T-cell (primary cell): ENCODE results near the gene C10orf53. TPM values are rescaled to one million over a fixed set of nuclear protein-coding genes. Genes with fewer than 3 reads are reported as not detected.

Experiments used
- ATAC-seq, 4 experiments: fragments of 200-7000 bp in 3 of 4; fragments of 150-1000 bp in 1 of 4; cut with Tn5 transposase; replicated peaks in 1 of 4; 1 replicate in 3 of 4; 2 replicates in 1 of 4; pipeline ENCODE4 v1.10.0; 2021; ENCODE audit warnings: moderate library complexity in 3 of 4, mild to moderate bottlenecking in 2 of 4, moderate number of reproducible peaks in 1 of 4
- CTCF ChIA-PET, 2 donors: fragments of 300-600 bp; sonication (Branson Sonifier 250); formaldehyde crosslinking; loops; one replicate each; lab custom pipeline; 2022; ENCODE audit warnings: antibody characterized with exemption in 2 of 2; lab: Charles Lee
- POLR2A ChIA-PET, 2 donors: fragments of 300-600 bp; sonication (Branson Sonifier 250); formaldehyde crosslinking; loops; one replicate each; lab custom pipeline; 2022; ENCODE audit warnings: antibody characterized with exemption in 2 of 2; lab: Charles Lee
- DNase-seq, 35 experiments: peaks; one replicate each; pipeline versions ENCODE4 v3.0.0 to v3.0.0-alpha.2; 2013 to 2023
- H3K27ac ChIP-seq: one replicate; pipeline ENCODE4 v1.5.1; 2013; ENCODE audit warnings: low read length
- H3K27me3 ChIP-seq, 2 experiments: replicated peaks in 1 of 2; 1 replicate in 1 of 2; 2 replicates in 1 of 2; pipeline versions ENCODE4 v1.6.1 to v1.7.0; 2013; ENCODE audit warnings: low read length in 1 of 2, mixed read lengths in 1 of 2; ENCODE audit not compliant: control insufficient read depth in 2 of 2, insufficient read depth in 2 of 2; ENCODE audit errors: extremely low read depth in 1 of 2
- H3K36me3 ChIP-seq, 2 donors: 1 replicate in 1 of 2; 2 replicates in 1 of 2; pipeline versions ENCODE4 v1.6.1 to v1.7.0; 2013; ENCODE audit warnings: low read length in 1 of 2; ENCODE audit not compliant: control insufficient read depth in 2 of 2, insufficient read depth in 1 of 2; ENCODE audit errors: extremely low read depth in 1 of 2
- H3K4me1 ChIP-seq, 2 experiments: 1 replicate in 1 of 2; 2 replicates in 1 of 2; pipeline versions ENCODE4 v1.6.1 to v1.7.0; 2013; ENCODE audit warnings: low read length in 2 of 2, mixed read lengths in 1 of 2; ENCODE audit not compliant: insufficient read depth in 2 of 2, control insufficient read depth in 1 of 2; ENCODE audit errors: extremely low read depth in 1 of 2
- H3K4me3 ChIP-seq, 2 donors: 1 replicate in 1 of 2; 2 replicates in 1 of 2; pipeline versions ENCODE4 v1.5.1 to v1.7.0; 2013; ENCODE audit warnings: mild to moderate bottlenecking in 2 of 2, low read length in 1 of 2, moderate library complexity in 1 of 2; ENCODE audit not compliant: control insufficient read depth in 1 of 2; ENCODE audit errors: extremely low read depth in 1 of 2
- H3K9me3 ChIP-seq: 2 replicates; pipeline ENCODE4 v1.7.0; 2013
- H3K27ac Mint-ChIP-seq, 2 donors: one replicate each; pipeline ENCODE4 v1.8.0; 2020 to 2021; ENCODE audit warnings: mild to moderate bottlenecking in 2 of 2, mixed read lengths in 2 of 2
- H3K27me3 Mint-ChIP-seq, 2 donors: one replicate each; pipeline ENCODE4 v1.8.0; 2021 to 2022; ENCODE audit warnings: mixed read lengths in 2 of 2
- H3K36me3 Mint-ChIP-seq: one replicate; pipeline ENCODE4 v1.8.0; 2021; ENCODE audit warnings: mixed read lengths
- H3K4me1 Mint-ChIP-seq, 3 donors: one replicate each; pipeline ENCODE4 v1.8.0; 2020 to 2022; ENCODE audit warnings: mixed read lengths in 3 of 3, mild to moderate bottlenecking in 1 of 3
- H3K4me3 Mint-ChIP-seq, 3 donors: one replicate each; pipeline ENCODE4 v1.8.0; 2020 to 2022; ENCODE audit warnings: mild to moderate bottlenecking in 3 of 3, mixed read lengths in 3 of 3, moderate library complexity in 3 of 3
- H3K9me3 Mint-ChIP-seq, 3 donors: one replicate each; pipeline ENCODE4 v1.8.0; 2020 to 2022; ENCODE audit warnings: mixed read lengths in 3 of 3
- WGBS: methylation state at CpG from one replicate; pipeline ENCODE4 v1.1.5; 2013; ENCODE audit warnings: missing lambda C conversion rate; ENCODE audit not compliant: insufficient coverage; 5-methylcytosine and 5-hydroxymethylcytosine counted together
- total RNA-seq, 35 experiments: library from RNA in 6 of 35; stranded (reverse) in 6 of 35; fragments of 120-200 nt in 1 of 35; gene quantifications; one replicate each; pipeline versions ENCODE4 v1.2.1 to v1.2.4 and lab custom pipeline; 2013 to 2026

Gene C10orf53
- total RNA-seq, 5 donors from 2014 or later (not counting 1 experiment from before 2014, with no cell fraction given) = not detected

DNA sequence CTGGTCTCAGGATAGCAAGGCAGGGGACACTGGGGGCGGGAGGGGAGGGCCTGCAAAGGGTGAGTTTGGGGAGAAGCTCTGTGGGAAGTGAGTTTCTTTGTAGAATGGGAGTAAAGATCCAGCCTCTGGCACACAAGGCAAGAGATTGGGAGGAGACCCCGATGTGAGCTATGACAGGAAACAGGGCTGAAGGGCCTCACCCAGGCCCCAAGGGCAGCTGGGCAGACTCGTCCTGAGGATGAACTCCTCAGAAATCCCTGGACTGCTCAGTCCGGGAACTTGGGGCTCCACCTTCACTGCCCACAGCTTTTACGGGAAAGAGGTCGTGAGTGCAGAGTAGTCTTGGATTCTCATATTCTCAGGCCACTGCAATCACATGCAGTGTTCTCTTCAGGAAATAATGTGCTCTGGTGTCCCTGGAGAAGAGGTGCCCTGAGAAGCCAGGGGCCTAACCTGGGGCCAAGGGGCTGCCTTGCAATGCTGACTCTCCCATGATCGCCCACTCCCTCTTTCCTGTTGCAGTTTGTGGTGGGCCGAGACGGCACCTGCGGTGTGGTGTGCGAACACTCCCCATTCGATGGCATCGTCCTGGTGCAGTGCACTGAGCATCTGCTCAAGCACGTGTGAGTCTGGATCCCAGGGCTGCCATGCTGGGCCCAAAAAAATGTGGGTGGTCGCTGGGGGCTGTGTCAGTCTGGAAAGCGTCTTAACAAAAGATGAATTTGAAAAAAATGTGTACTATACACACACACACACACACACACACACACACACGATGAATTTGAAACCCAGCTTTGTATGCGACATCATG lies 31.3 kb upstream of the C10orf53 start:
- ChIA-PET POLR2A (no interaction called here), CTCF (no interaction called here)
- peaks cover 0 to 53% of the 10 kb centered on the region in 2 experiments for H3K27me3 ChIP-seq
- ATAC-seq (no peak), DNase-seq (no peak)
- Mint-ChIP-seq H3K36me3 (no peaks in the 10 kb centered on the region), H3K9me3 (no peaks in the 10 kb centered on the region), H3K27me3 (peaks cover 23 to 34% of the 10 kb centered on the region in 2 donors), H3K4me1 (peaks cover 11 to 16% (median 14%) of the 10 kb centered on the region in 3 donors), H3K27ac (no peak overlapping the region), H3K4me3 (no peak overlapping the region)
- no peaks in the 10 kb centered on the region for H3K36me3 ChIP-seq
- 53% methylated on average over 7 of the region's 18 CpGs for WGBS
- no peaks in the 10 kb centered on the region for H3K9me3 ChIP-seq
- H3K27ac ChIP-seq = no peak overlapping the region
- no peak overlapping the region for H3K4me3 ChIP-seq
- peaks cover 0 to 10% of the 10 kb centered on the region in 2 experiments for H3K4me1 ChIP-seq

DNA sequence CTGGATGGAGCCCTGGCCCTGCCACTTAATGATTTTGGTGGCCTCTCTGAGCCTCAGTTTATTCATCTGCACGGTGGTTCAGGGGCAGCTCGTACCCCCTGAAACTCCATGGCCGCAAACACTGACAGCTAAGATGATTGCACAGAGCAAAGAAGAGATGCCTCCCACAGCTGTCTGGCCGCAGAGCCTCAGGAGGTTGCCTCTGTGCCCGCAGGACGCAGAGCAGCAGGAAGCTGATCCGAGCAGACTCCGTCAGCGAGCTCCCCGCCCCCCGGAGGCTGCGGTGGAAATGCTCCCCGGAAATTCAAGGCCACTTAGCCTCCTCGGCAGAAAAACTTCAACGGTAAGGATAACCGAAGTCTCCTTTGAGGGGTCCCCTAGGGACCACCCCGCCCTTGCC lies 30.2 kb upstream of the C10orf53 start:
- ChIA-PET POLR2A (no interaction called here), CTCF (no interaction called here)
- Mint-ChIP-seq H3K27me3 (peaks cover 17 to 26% of the 10 kb centered on the region in 2 donors), H3K9me3 (no peaks in the 10 kb centered on the region), H3K4me1 (peaks cover 11 to 16% (median 14%) of the 10 kb centered on the region in 3 donors), H3K4me3 (no peak overlapping the region), H3K36me3 (no peaks in the 10 kb centered on the region), H3K27ac (no peak overlapping the region)
- Histone ChIP-seq H3K9me3 (no peaks in the 10 kb centered on the region), H3K4me1 (peaks cover 0 to 10% of the 10 kb centered on the region in 2 experiments), H3K36me3 (no peaks in the 10 kb centered on the region), H3K27me3 (peaks cover 0 to 53% of the 10 kb centered on the region in 2 experiments), H3K4me3 (no peak overlapping the region), H3K27ac (no peak overlapping the region)
- peak in 1 of 4 experiments; percentile 32 for ATAC-seq
- DNase-seq = peak in 1 of 35 experiments; percentile 5
- 10% methylated on average over 15 of the region's 17 CpGs for WGBS

DNA sequence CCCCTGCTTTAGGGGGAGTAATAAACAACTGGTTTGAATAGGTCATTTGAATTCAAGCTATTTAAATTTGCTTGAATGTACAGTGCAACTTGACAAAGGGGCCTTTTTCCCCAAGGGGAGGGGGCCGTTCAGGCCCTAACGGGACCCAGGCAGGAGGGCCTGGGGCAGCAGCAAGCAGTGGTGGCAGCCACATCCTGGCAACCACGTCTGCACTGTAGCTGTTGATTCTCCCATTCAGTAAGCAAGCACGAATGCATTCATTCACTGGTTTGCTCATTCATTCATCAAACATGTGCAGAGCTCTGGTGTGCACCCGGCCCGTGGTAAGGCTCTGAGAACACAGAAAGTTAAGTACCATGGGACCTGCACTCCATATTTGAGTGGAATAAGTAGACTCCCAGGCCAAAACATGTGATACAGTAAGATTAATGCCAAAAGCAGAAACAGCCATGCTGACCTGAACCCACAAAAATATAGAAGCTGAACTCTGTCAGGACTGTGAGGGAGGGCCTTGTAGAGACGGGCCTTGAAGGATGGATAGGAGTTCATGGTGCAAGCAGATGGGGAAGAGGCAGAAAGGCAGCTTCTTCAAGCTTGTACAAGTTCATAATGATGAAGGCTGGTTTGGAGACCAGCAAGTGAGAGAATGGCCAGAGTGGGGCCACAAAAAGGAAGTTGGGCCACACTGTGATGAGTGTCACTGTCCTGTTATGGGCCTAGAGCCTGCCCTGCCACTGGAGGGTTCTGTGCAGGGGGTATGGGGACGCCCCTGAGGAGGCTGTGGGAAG lies 29.3 kb upstream of the C10orf53 start:
- Histone ChIP-seq H3K4me1 (peaks cover 0 to 10% of the 10 kb centered on the region in 2 experiments), H3K27ac (no peak overlapping the region), H3K4me3 (no peak overlapping the region), H3K9me3 (no peaks in the 10 kb centered on the region), H3K27me3 (peaks cover 0 to 51% of the 10 kb centered on the region in 2 experiments), H3K36me3 (no peaks in the 10 kb centered on the region)
- WGBS = 35% methylated on average over 6 of the region's 8 CpGs
- no peak overlapping the region for H3K4me3 Mint-ChIP-seq
- no peaks in the 10 kb centered on the region for H3K36me3 Mint-ChIP-seq
- H3K9me3 Mint-ChIP-seq = no peaks in the 10 kb centered on the region
- POLR2A ChIA-PET = no interaction called here
- ATAC-seq = no peak
- no peak overlapping the region for H3K27ac Mint-ChIP-seq
- H3K4me1 Mint-ChIP-seq = peaks cover 11 to 16% (median 14%) of the 10 kb centered on the region in 3 donors
- CTCF ChIA-PET = no interaction called here
- peaks cover 12 to 18% of the 10 kb centered on the region in 2 donors for H3K27me3 Mint-ChIP-seq
- no peak for DNase-seq

DNA sequence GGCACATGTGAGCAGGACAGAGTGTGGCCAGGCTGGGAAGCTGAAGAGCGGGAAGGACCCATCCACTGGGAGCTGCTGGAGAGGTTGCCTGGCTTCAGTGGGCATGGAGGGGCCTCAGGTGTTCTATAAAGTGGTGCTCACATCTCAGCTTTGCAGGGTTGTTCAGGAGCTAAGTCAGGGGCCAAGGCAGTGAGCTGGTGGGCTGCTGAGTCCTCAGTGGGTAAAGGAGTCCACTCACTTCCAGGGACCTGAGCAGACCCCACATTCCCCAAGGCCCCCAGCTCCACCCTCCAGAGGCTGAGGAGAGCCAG lies 28.8 kb upstream of the C10orf53 start:
- H3K36me3 Mint-ChIP-seq = no peaks in the 10 kb centered on the region
- no peak overlapping the region for H3K27ac ChIP-seq
- peaks cover 0 to 10% of the 10 kb centered on the region in 2 experiments for H3K4me1 ChIP-seq
- H3K4me3 Mint-ChIP-seq = no peak overlapping the region
- DNase-seq (no peak), ATAC-seq (no peak)
- H3K36me3 ChIP-seq = no peaks in the 10 kb centered on the region
- ChIA-PET CTCF (no interaction called here), POLR2A (no interaction called here)
- no CpG with 5 or more reads among the region's 1 CpG for WGBS
- H3K9me3 ChIP-seq = no peaks in the 10 kb centered on the region
- peaks cover 12 to 18% of the 10 kb centered on the region in 2 donors for H3K27me3 Mint-ChIP-seq
- no peaks in the 10 kb centered on the region for H3K9me3 Mint-ChIP-seq
- H3K27ac Mint-ChIP-seq = no peak overlapping the region
- no peak overlapping the region for H3K4me3 ChIP-seq
- H3K4me1 Mint-ChIP-seq = peaks cover 11 to 16% (median 14%) of the 10 kb centered on the region in 3 donors
- peaks cover 0 to 50% of the 10 kb centered on the region in 2 experiments for H3K27me3 ChIP-seq

DNA sequence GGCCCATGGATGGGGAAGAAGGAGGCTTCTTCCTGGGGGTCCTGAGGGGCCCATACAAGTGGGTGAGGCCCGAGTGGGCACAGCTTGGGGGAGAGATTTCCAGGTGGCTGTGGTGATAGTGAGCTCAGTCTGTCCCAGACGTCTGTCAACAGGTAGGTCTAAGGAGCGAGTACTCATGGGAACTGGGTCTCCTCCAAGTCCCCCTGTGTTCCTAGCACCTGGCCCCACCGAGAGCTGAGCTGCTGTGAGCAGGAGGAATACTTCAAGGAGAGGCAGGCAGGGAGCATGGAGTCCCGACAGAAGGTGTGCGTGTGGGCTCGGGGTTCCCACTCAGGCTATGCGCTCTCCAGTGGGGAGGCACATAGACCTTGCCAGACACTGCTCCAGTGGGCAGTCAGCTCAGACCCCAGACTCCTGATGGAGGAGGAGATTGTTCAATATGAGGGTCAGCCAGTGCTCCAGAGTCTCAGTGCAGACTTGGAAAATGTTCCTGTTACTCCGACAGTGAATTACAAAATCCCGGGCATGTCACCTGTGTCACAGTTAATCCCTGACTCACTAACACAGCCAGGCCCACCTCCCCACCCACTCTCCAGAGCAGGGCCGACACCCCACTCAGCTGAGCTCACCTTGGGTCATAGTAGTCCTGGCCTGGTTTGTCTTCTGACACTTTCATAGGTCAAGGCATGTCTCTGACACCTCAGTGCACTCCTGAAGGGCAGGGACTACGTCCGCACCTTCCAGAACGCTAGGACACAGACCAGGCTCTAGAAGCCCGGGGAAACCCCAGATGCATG lies 28.2 kb upstream of the C10orf53 start:
- Mint-ChIP-seq H3K4me1 (peaks cover 11 to 16% (median 14%) of the 10 kb centered on the region in 3 donors), H3K27ac (no peak overlapping the region), H3K27me3 (peaks cover 12 to 18% of the 10 kb centered on the region in 2 donors), H3K36me3 (no peaks in the 10 kb centered on the region), H3K9me3 (no peaks in the 10 kb centered on the region), H3K4me3 (no peak overlapping the region)
- POLR2A ChIA-PET = no interaction called here
- ATAC-seq (no peak), DNase-seq (no peak)
- Histone ChIP-seq H3K27me3 (peaks cover 0 to 44% of the 10 kb centered on the region in 2 experiments), H3K27ac (no peak overlapping the region), H3K4me1 (peaks cover 0 to 10% of the 10 kb centered on the region in 2 experiments), H3K9me3 (no peaks in the 10 kb centered on the region), H3K36me3 (no peaks in the 10 kb centered on the region), H3K4me3 (no peak overlapping the region)
- CTCF ChIA-PET = no interaction called here
- 81% methylated on average over 13 of the region's 15 CpGs for WGBS

DNA sequence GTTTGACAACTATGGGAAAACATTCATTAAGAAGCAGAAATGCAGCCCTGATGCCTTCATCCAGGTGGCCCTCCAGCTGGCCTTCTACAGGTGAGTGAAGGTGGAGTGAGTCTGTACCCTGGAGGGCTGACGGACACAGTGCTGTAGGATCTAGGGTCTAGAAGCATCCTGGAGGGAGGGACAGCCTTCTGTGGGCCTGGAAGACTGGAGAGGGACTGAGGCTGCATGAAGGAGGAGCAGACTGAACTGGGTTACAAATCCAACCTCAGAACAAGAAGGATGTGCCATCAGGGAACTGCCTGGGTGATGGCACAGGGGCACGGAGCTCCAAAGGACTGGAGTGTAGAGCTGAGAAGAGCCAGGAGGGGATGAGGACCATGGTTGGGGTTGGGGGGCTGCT lies 27.5 kb upstream of the C10orf53 start:
- H3K36me3 ChIP-seq = no peaks in the 10 kb centered on the region
- ChIA-PET POLR2A (no interaction called here), CTCF (no interaction called here)
- H3K27me3 ChIP-seq = peaks cover 0 to 45% of the 10 kb centered on the region in 2 experiments
- ATAC-seq = no peak
- H3K36me3 Mint-ChIP-seq = no peaks in the 10 kb centered on the region
- no peak for DNase-seq
- H3K9me3 Mint-ChIP-seq = peaks cover 0 to 6% (median 5%) of the 10 kb centered on the region in 3 donors
- peaks cover 0 to 10% of the 10 kb centered on the region in 2 experiments for H3K4me1 ChIP-seq
- H3K4me1 Mint-ChIP-seq = peaks cover 11 to 16% (median 14%) of the 10 kb centered on the region in 3 donors
- H3K27ac Mint-ChIP-seq = no peak overlapping the region
- no peaks in the 10 kb centered on the region for H3K9me3 ChIP-seq
- no peak overlapping the region for H3K4me3 ChIP-seq
- H3K4me3 Mint-ChIP-seq = no peak overlapping the region
- 80% methylated on average over 1 of the region's 2 CpGs for WGBS
- H3K27ac ChIP-seq = no peak overlapping the region
- H3K27me3 Mint-ChIP-seq = peaks cover 16 to 21% of the 10 kb centered on the region in 2 donors
